ENCODE results near the gene GHITM. TPM values are rescaled to one million over a fixed set of nuclear protein-coding genes. Genes with fewer than 3 reads are reported as not detected.

The GHITM gene
- total and polyA plus RNA-seq, 2 of the 8 experiments (the other 6 are each of a cell fraction or from before 2014, with no cell fraction given) = 86.2 to 97.0 TPM

- TF ChIP-seq CHD7 (IDR thresholded peaks at IDR 0.05; ENCODE audit: insufficient replicate concordance, low read length) = no peak
- no peak for TF ChIP-seq CHD1 (IDR thresholded peaks at IDR 0.05; ENCODE audit: low read depth, low read length)
- no peak for TF ChIP-seq RFX5 (IDR thresholded peaks at IDR 0.05; ENCODE audit: borderline replicate concordance, low read depth, low read length)
- TF ChIP-seq NRF1 (IDR thresholded peaks at IDR 0.05; ENCODE audit: low read depth, low read length) = no peak
- no peak for TF ChIP-seq EGR1 (IDR thresholded peaks at IDR 0.05; ENCODE audit: borderline replicate concordance, low read depth, low read length)
- TF ChIP-seq KDM1A (IDR thresholded peaks at IDR 0.05; ENCODE audit: borderline replicate concordance, low read length) = no peak
These were observed 39.9 kb downstream of the GHITM start (continued) for GRCh38 chr10:84179059-84179710.

All from H1 (cell line).